Measurements from ENCODE around the gene SBNO2. TPM values are rescaled to one million over a fixed set of nuclear protein-coding genes. Genes with fewer than 3 reads are reported as not detected.

SBNO2 gene
- polyA plus RNA-seq, 10 donors: 6.1 to 14.5 (median 10.4) TPM

- DNase-seq: no peak
These were observed 110.8 kb downstream of the SBNO2 start for GRCh38 chr19:1063030-1063908.

- no peak for DNase-seq
These were observed 111.6 kb downstream of the SBNO2 start for GRCh38 chr19:1062387-1063029.

GRCh38 chr19:1061987-1062386 lies 112.1 kb downstream of the SBNO2 start:
- DNase-seq: no peak

GRCh38 chr19:1060689-1061088 lies 113.4 kb downstream of the SBNO2 start:
- DNase-seq: no peak

GRCh38 chr19:1058112-1058511 lies 116.0 kb downstream of the SBNO2 start:
- no peak for DNase-seq

Other genes with a start within 250 kb of the SBNO2 start
- gene ARID3A, start 248.2 kb downstream of the SBNO2 start, polyA plus RNA-seq (ENCODE audit: insufficient read length in 10 of 10): 10 to 100 TPM in 6 of 10 donors, 1 to 10 TPM in 4; 6.9 to 13.1 (median 10.4) TPM
- gene WDR18, start 189.9 kb downstream of the SBNO2 start, polyA plus RNA-seq (ENCODE audit: insufficient read length in 10 of 10): 10 to 100 TPM; 17.6 to 43.3 (median 24.5) TPM
- under 1 TPM in 9 of 10 donors, not detected in 1; 0.13 to 0.35 (median 0.17) TPM for gene GRIN3B, start 173.8 kb downstream of the SBNO2 start, polyA plus RNA-seq (ENCODE audit: insufficient read length in 10 of 10)
- 10 to 100 TPM; 51.8 to 91.2 (median 73.3) TPM for gene TMEM259, start 153.1 kb downstream of the SBNO2 start, polyA plus RNA-seq (ENCODE audit: insufficient read length in 10 of 10)
- not detected for gene RNU6-2, start 152.7 kb downstream of the SBNO2 start, polyA plus RNA-seq (ENCODE audit: insufficient read length in 10 of 10)
- 10 to 100 TPM; 40.4 to 84.7 (median 54.1) TPM for gene CNN2, start 147.7 kb downstream of the SBNO2 start, polyA plus RNA-seq (ENCODE audit: insufficient read length in 10 of 10)
- gene ABCA7, start 134.2 kb downstream of the SBNO2 start, polyA plus RNA-seq (ENCODE audit: insufficient read length in 10 of 10): 10 to 100 TPM in 9 of 10 donors, 1 to 10 TPM in 1; 4.8 to 29.3 (median 12.0) TPM
- 10 to 100 TPM in 5 of 10 donors, 1 to 10 TPM in 5; 6.3 to 20.7 (median 10.1) TPM for gene ARHGAP45, start 107.1 kb downstream of the SBNO2 start, polyA plus RNA-seq (ENCODE audit: insufficient read length in 10 of 10)
- 100 to 1,000 TPM in 8 of 10 donors, 10 to 100 TPM in 2; 81.8 to 145 (median 110) TPM for gene POLR2E, start 78.9 kb downstream of the SBNO2 start, polyA plus RNA-seq (ENCODE audit: insufficient read length in 10 of 10)
- 100 to 1,000 TPM; 117 to 183 (median 150) TPM for gene GPX4, start 70.3 kb downstream of the SBNO2 start, polyA plus RNA-seq (ENCODE audit: insufficient read length in 10 of 10)
- 10 to 100 TPM; 37.8 to 53.7 (median 47.7) TPM for gene STK11, start 31.5 kb upstream of the SBNO2 start, polyA plus RNA-seq (ENCODE audit: insufficient read length in 10 of 10)
- 1 to 10 TPM in 7 of 10 donors, under 1 TPM in 3; 0.97 to 2.7 (median 1.2) TPM for gene CBARP, start 63.7 kb upstream of the SBNO2 start, polyA plus RNA-seq (ENCODE audit: insufficient read length in 10 of 10)
- 100 to 1,000 TPM; 114 to 184 (median 135) TPM for gene ATP5F1D, start 67.5 kb upstream of the SBNO2 start, polyA plus RNA-seq (ENCODE audit: insufficient read length in 10 of 10)
- 10 to 100 TPM; 27.7 to 44.0 (median 33.6) TPM for gene MIDN, start 74.3 kb upstream of the SBNO2 start, polyA plus RNA-seq (ENCODE audit: insufficient read length in 10 of 10)
- 100 to 1,000 TPM; 408 to 480 (median 436) TPM for gene CIRBP, start 95.1 kb upstream of the SBNO2 start, polyA plus RNA-seq (ENCODE audit: insufficient read length in 10 of 10)
- gene FAM174C, start 101.3 kb upstream of the SBNO2 start, polyA plus RNA-seq (ENCODE audit: insufficient read length in 10 of 10): 10 to 100 TPM in 9 of 10 donors, 1 to 10 TPM in 1; 7.9 to 17.0 (median 14.3) TPM
- 1 to 10 TPM in 7 of 10 donors, under 1 TPM in 3; 0.29 to 2.4 (median 1.3) TPM for gene EFNA2, start 111.6 kb upstream of the SBNO2 start, polyA plus RNA-seq (ENCODE audit: insufficient read length in 10 of 10)
- gene NDUFS7, start 209.6 kb upstream of the SBNO2 start, polyA plus RNA-seq (ENCODE audit: insufficient read length in 10 of 10): 10 to 100 TPM; 51.3 to 94.1 (median 63.8) TPM
- gene GAMT, start 227.3 kb upstream of the SBNO2 start, polyA plus RNA-seq (ENCODE audit: insufficient read length in 10 of 10): 100 to 1,000 TPM; 133 to 200 (median 160) TPM
- 10 to 100 TPM; 52.2 to 76.1 (median 64.0) TPM for gene DAZAP1, start 233.3 kb upstream of the SBNO2 start, polyA plus RNA-seq (ENCODE audit: insufficient read length in 10 of 10)

Measured in muscle of back (tissue), 11 donors.